RWPE2 (cell line): ENCODE measurements around the gene LAMC1.

ENCODE experiments used
- ATAC-seq: fragments of 200-7000 bp; cut with Tn5 transposase; 3 replicates; pipeline ENCODE4 v1.9.1; 2021; ENCODE audit warnings: low read depth
- DNase-seq: peaks from one replicate; pipeline ENCODE4 v3.0.0-alpha.2; 2020; ENCODE audit warnings: low spot score
- H3K27ac ChIP-seq: fragments of 450-650 bp; 2 replicates; pipeline ENCODE4 v1.5.1; 2017; ENCODE audit warnings: mild to moderate bottlenecking; ENCODE audit not compliant: poor library complexity, severe bottlenecking
- H3K27me3 ChIP-seq: fragments of 250-450 bp; sonication (Bioruptor Pico); 2 replicates; pipeline ENCODE4 v1.5.1; 2021; ENCODE audit warnings: mild to moderate bottlenecking, moderate library complexity; ENCODE audit not compliant: insufficient read depth, poor library complexity, severe bottlenecking
- H3K36me3 ChIP-seq: fragments of 250-450 bp; sonication (Bioruptor Pico); 2 replicates; pipeline ENCODE4 v1.5.1; 2020; ENCODE audit warnings: low read depth, mild to moderate bottlenecking, moderate library complexity
- H3K4me1 ChIP-seq: fragments of 250-450 bp; sonication (Bioruptor Pico); 2 replicates; pipeline ENCODE4 v1.5.1; 2021; ENCODE audit warnings: mild to moderate bottlenecking, moderate library complexity; ENCODE audit not compliant: insufficient read depth, poor library complexity, severe bottlenecking
- H3K4me3 ChIP-seq: fragments of 250-450 bp; sonication (Bioruptor Pico); 2 replicates; pipeline ENCODE4 v1.5.1; 2021; ENCODE audit warnings: mild to moderate bottlenecking, moderate library complexity; ENCODE audit not compliant: severe bottlenecking
- H3K9me3 ChIP-seq: fragments of 250-450 bp; sonication (Bioruptor Pico); 2 replicates; pipeline ENCODE4 v1.5.1; 2021; ENCODE audit warnings: mild to moderate bottlenecking, moderate library complexity; ENCODE audit not compliant: severe bottlenecking
- CTCF ChIP-seq: fragments of 450-650 bp; IDR thresholded peaks from one replicate; pipeline ENCODE4 v1.5.1; 2017; ENCODE audit warnings: mild to moderate bottlenecking, moderate library complexity; ENCODE audit not compliant: poor library complexity, severe bottlenecking

The LAMC1 gene

GRCh38 chr1:183027031-183027430, 3.8 kb downstream of the LAMC1 start:
- peaks cover 61% of the 10 kb centered on the region for H3K4me1 ChIP-seq

GRCh38 chr1:183027791-183028190, 4.6 kb downstream of the LAMC1 start:
- H3K4me3 ChIP-seq: no peak overlapping the region
- no peaks in the 10 kb centered on the region for H3K9me3 ChIP-seq
- H3K27me3 ChIP-seq: no peaks in the 10 kb centered on the region
- H3K4me1 ChIP-seq: peaks cover 66% of the 10 kb centered on the region
- TF ChIP-seq CTCF: no peak
- DNase-seq (no peak), ATAC-seq (no peak)
- peak overlapping the region; percentile 99 for H3K27ac ChIP-seq
- peaks cover 58% of the 10 kb centered on the region for H3K36me3 ChIP-seq

More at GRCh38 chr1:183027031-183027430, 3.8 kb downstream of the LAMC1 start:
- no peak for TF ChIP-seq CTCF
- peaks cover 50% of the 10 kb centered on the region for H3K36me3 ChIP-seq
- no peak overlapping the region for H3K4me3 ChIP-seq
- DNase-seq (no peak), ATAC-seq (no peak)
- H3K27me3 ChIP-seq: no peaks in the 10 kb centered on the region
- H3K9me3 ChIP-seq: no peaks in the 10 kb centered on the region
- peak overlapping the region; percentile 99 for H3K27ac ChIP-seq

GRCh38 chr1:183029591-183030000, 6.4 kb downstream of the LAMC1 start:
- Histone ChIP-seq H3K9me3 (no peaks in the 10 kb centered on the region), H3K36me3 (peaks cover 74% of the 10 kb centered on the region), H3K4me3 (no peak overlapping the region), H3K27me3 (no peaks in the 10 kb centered on the region), H3K4me1 (peaks cover 66% of the 10 kb centered on the region), H3K27ac (peak overlapping the region; percentile 99)
- no peak for DNase-seq
- TF ChIP-seq CTCF: no peak
- ATAC-seq: peak; percentile 75

GRCh38 chr1:183030053-183030452, 6.8 kb downstream of the LAMC1 start:
- DNase-seq (no peak), ATAC-seq (peak; percentile 57)
- Histone ChIP-seq H3K36me3 (peaks cover 74% of the 10 kb centered on the region), H3K27ac (peak overlapping the region; percentile 99), H3K4me3 (no peak overlapping the region), H3K9me3 (no peaks in the 10 kb centered on the region), H3K4me1 (peaks cover 66% of the 10 kb centered on the region), H3K27me3 (no peaks in the 10 kb centered on the region)
- TF ChIP-seq CTCF: no peak

GRCh38 chr1:183032122-183032921, 9.1 kb downstream of the LAMC1 start:
- H3K27ac ChIP-seq: no peak overlapping the region
- TF ChIP-seq CTCF: no peak
- peaks cover 51% of the 10 kb centered on the region for H3K4me1 ChIP-seq
- H3K4me3 ChIP-seq: no peak overlapping the region
- ATAC-seq (no peak), DNase-seq (no peak)
- no peaks in the 10 kb centered on the region for H3K9me3 ChIP-seq
- no peaks in the 10 kb centered on the region for H3K27me3 ChIP-seq
- H3K36me3 ChIP-seq: peaks cover 62% of the 10 kb centered on the region
